SK-N-SH (cell line): ENCODE results near the gene C1QL1. TPM values are rescaled to one million over a fixed set of nuclear protein-coding genes. Genes with fewer than 3 reads are reported as not detected.

Source experiments
- CTCF ChIA-PET: fragments of 300-600, 350-600 bp; formaldehyde crosslinking; extraction: SDS; loops from one replicate; lab custom pipeline; 2021; lab: Yijun Ruan, JAX
- POLR2A ChIA-PET: fragments of 350-600 bp; sonication (Branson Sonifier 250); formaldehyde crosslinking; extraction: SDS; loops from one replicate; lab custom pipeline; 2020; ENCODE audit warnings: antibody characterized with exemption, inconsistent platforms; lab: Yijun Ruan, JAX
- DNase-seq: peaks from one replicate; pipeline ENCODE4 v3.0.0; 2012
- H2AFZ ChIP-seq: fragments of 200-600 bp; sonication (generic); 2 replicates; pipeline ENCODE4 v1.8.1; 2016; ENCODE audit warnings: antibody characterized with exemption, mild to moderate bottlenecking, low read depth
- H3F3A ChIP-seq: fragments of 200-600 bp; sonication (generic); replicated peaks from 2 replicates; pipeline ENCODE3; 2016; ENCODE audit warnings: antibody characterized with exemption, mild to moderate bottlenecking; ENCODE audit not compliant: insufficient read depth
- H3K27ac ChIP-seq, 2 experiments: fragments of 200-500 bp in 1 of 2; fragments of 200-600 bp in 1 of 2; sonication (Bioruptor generic) in 1 of 2; sonication (generic), shearing (Covaris generic) in 1 of 2; 2 replicates each; pipeline versions ENCODE4 v1.5.1 to v1.6.1; 2014 to 2016; ENCODE audit warnings: low read depth in 2 of 2, inconsistent platforms in 1 of 2, low read length in 1 of 2, mild to moderate bottlenecking in 1 of 2, mixed read lengths in 1 of 2
- H3K27me3 ChIP-seq: fragments of 200-600 bp; sonication (generic), shearing (Covaris generic); 2 replicates; pipeline ENCODE4 v1.6.1; 2016; ENCODE audit warnings: mixed run types; ENCODE audit not compliant: insufficient read depth
- H3K36me3 ChIP-seq, 2 experiments: fragments of 200-500 bp in 1 of 2; fragments of 200-600 bp in 1 of 2; sonication (Bioruptor generic) in 1 of 2; sonication (generic) in 1 of 2; replicated peaks in 1 of 2; 2 replicates each; pipeline versions ENCODE3 to v1.5.1; 2014 to 2016; ENCODE audit warnings: low read length in 1 of 2, mild to moderate bottlenecking in 1 of 2; ENCODE audit not compliant: insufficient read depth in 2 of 2, control insufficient read depth in 1 of 2
- H3K4me1 ChIP-seq, 2 experiments: fragments of 200-500 bp in 1 of 2; fragments of 200-600 bp in 1 of 2; sonication (Bioruptor generic) in 1 of 2; sonication (generic), shearing (Covaris generic) in 1 of 2; 2 replicates each; pipeline versions ENCODE4 v1.5.1 to v1.6.1; 2014 to 2016; ENCODE audit warnings: low read depth in 1 of 2, low read length in 1 of 2, mixed run types in 1 of 2; ENCODE audit not compliant: insufficient read depth in 2 of 2, control insufficient read depth in 1 of 2
- H3K4me2 ChIP-seq: fragments of 200-600 bp; sonication (generic), shearing (Covaris generic); 2 replicates; pipeline ENCODE4 v1.6.1; 2017; ENCODE audit warnings: mixed run types
- H3K4me3 ChIP-seq, 2 experiments: fragments of 200-500 bp in 1 of 2; fragments of 200-600 bp in 1 of 2; sonication (Bioruptor generic) in 1 of 2; sonication (generic), shearing (Covaris generic) in 1 of 2; 2 replicates each; pipeline versions ENCODE4 v1.5.1 to v1.8.1; 2014 to 2016; ENCODE audit warnings: low read depth in 2 of 2, inconsistent platforms in 1 of 2, low read length in 1 of 2, mild to moderate bottlenecking in 1 of 2, mixed read lengths in 1 of 2, moderate library complexity in 1 of 2
- H3K79me2 ChIP-seq: fragments of 200-600 bp; sonication (generic); 2 replicates; pipeline ENCODE4 v1.8.1; 2017; ENCODE audit warnings: mild to moderate bottlenecking; ENCODE audit not compliant: insufficient read depth
- H3K9ac ChIP-seq: fragments of 200-600 bp; sonication (generic); 2 replicates; pipeline ENCODE4 v1.6.1; 2017; ENCODE audit warnings: mixed run types
- H3K9me2 ChIP-seq: fragments of 200-600 bp; sonication (generic); 2 replicates; pipeline ENCODE4 v1.6.1; 2017; ENCODE audit warnings: mixed run types
- H3K9me3 ChIP-seq: fragments of 200-600 bp; sonication (generic); 2 replicates; pipeline ENCODE4 v1.6.1; 2017; ENCODE audit warnings: mixed run types, mild to moderate bottlenecking, moderate library complexity
- H4K20me1 ChIP-seq: fragments of 200-600 bp; sonication (generic); 2 replicates; pipeline ENCODE4 v1.6.1; 2017; ENCODE audit warnings: mild to moderate bottlenecking, mixed run types; ENCODE audit not compliant: insufficient read depth
- ELF1 ChIP-seq: IDR thresholded peaks from 2 replicates; pipeline ENCODE4 v1.4.0; 2012
- GABPA ChIP-seq: IDR thresholded peaks from 2 replicates; pipeline ENCODE4 v1.4.0; 2012; ENCODE audit warnings: low read depth, mild to moderate bottlenecking
- GATA2 ChIP-seq: sonication (generic); formaldehyde crosslinking; IDR thresholded peaks from 2 replicates; pipeline ENCODE4 v1.5.0; 2020; ENCODE audit warnings: mild to moderate bottlenecking, missing genetic modification reagents
- MAX ChIP-seq: IDR thresholded peaks from 2 replicates; pipeline ENCODE4 v1.4.0; 2012; ENCODE audit warnings: low read depth
- NFIC ChIP-seq: IDR thresholded peaks from 2 replicates; pipeline ENCODE4 v1.4.0; 2012; ENCODE audit warnings: borderline replicate concordance
- RCOR1 ChIP-seq: fragments of 150-350 bp; IDR thresholded peaks from 2 replicates; pipeline ENCODE4 v1.6.1; 2017; ENCODE audit warnings: antibody characterized with exemption, low read length
- REST ChIP-seq: IDR thresholded peaks from 2 replicates; pipeline ENCODE4 v1.6.1; 2012; ENCODE audit warnings: mild to moderate bottlenecking, low read depth, low read length, moderate library complexity
- RFX5 ChIP-seq: IDR thresholded peaks from 2 replicates; pipeline ENCODE4 v1.6.1; 2012; ENCODE audit warnings: mild to moderate bottlenecking, improper control_type of control experiment, low read length
- SIN3A ChIP-seq: IDR thresholded peaks from 2 replicates; pipeline ENCODE4 v1.6.1; 2012; ENCODE audit warnings: low read depth, mild to moderate bottlenecking, low read length, moderate library complexity, borderline replicate concordance
- TAF1 ChIP-seq: IDR thresholded peaks from 2 replicates; pipeline ENCODE4 v1.6.1; 2012; ENCODE audit warnings: low read depth, mild to moderate bottlenecking, low read length, moderate library complexity, borderline replicate concordance
- TCF12 ChIP-seq: IDR thresholded peaks from 2 replicates; pipeline ENCODE4 v1.4.0; 2012
- TEAD4 ChIP-seq: IDR thresholded peaks from 2 replicates; pipeline ENCODE4 v1.4.0; 2012; ENCODE audit warnings: mild to moderate bottlenecking, borderline replicate concordance; ENCODE audit not compliant: insufficient read depth
- USF1 ChIP-seq: IDR thresholded peaks from 2 replicates; pipeline ENCODE4 v1.4.0; 2012; ENCODE audit warnings: low read depth, borderline replicate concordance
- USF2 ChIP-seq: fragments of 150-350 bp; IDR thresholded peaks from 2 replicates; pipeline ENCODE4 v1.6.1; 2017; ENCODE audit warnings: antibody characterized with exemption, low read length, low read depth, borderline replicate concordance
- ZBTB33 ChIP-seq: IDR thresholded peaks from 2 replicates; pipeline ENCODE4 v1.4.0; 2012; ENCODE audit warnings: low read depth, borderline replicate concordance
- WGBS: methylation state at CpG from one replicate; pipeline ENCODE4 v1.1.6; 2017; ENCODE audit warnings: low lambda C conversion rate; 5-methylcytosine and 5-hydroxymethylcytosine counted together
- polyA plus RNA-seq, 3 experiments: library from polyadenylated mRNA; depleted of rRNA; stranded (reverse); fragments of >200 nt; gene quantifications; 2 replicates each; pipeline ENCODE4 v1.2.3, GENCODE V29; 2012

C1QL1 gene
- polyA plus RNA-seq, 1 of the 3 experiments (the other 2 are of a cell fraction), result 11.9 TPM

- TF ChIP-seq TEAD4, result no peak
- no peak for TF ChIP-seq RFX5
These were observed 24.3 kb upstream of the C1QL1 start (continued) for GRCh38 chr17:44992242-44992939.

- no peaks in the 10 kb centered on the region for H3F3A ChIP-seq
- no peak for DNase-seq
These were observed 22.9 kb upstream of the C1QL1 start for GRCh38 chr17:44990994-44991393.

More at GRCh38 chr17:44990994-44991393, 22.9 kb upstream of the C1QL1 start:
- ChIA-PET POLR2A (interaction anchor here (1.2 to 1.3 kb wide), 2 partner anchors 9 to 28 kb away, joined by 3 to 5 read pairs; no protein-coding TSS in a partner anchor), CTCF (interaction anchor here (1.3 to 2.5 kb wide), 5 partner anchors 13 to 112 kb away, joined by 3 to 12 read pairs (median 4); no protein-coding TSS in a partner anchor)
- H3K36me3 ChIP-seq, result no peaks in the 10 kb centered on the region
- no peak overlapping the region for H3K27ac ChIP-seq
- H3K4me1 ChIP-seq, result no peaks in the 10 kb centered on the region
- no peak overlapping the region for H2AFZ ChIP-seq
- H4K20me1 ChIP-seq, result no peaks in the 10 kb centered on the region
- H3K4me2 ChIP-seq, result no peak overlapping the region
- H3K79me2 ChIP-seq, result no peaks in the 10 kb centered on the region
- no peaks in the 10 kb centered on the region for H3K27me3 ChIP-seq
- no peak overlapping the region for H3K9ac ChIP-seq
- no peaks in the 10 kb centered on the region for H3K9me2 ChIP-seq
- TF ChIP-seq MAX (no peak), GABPA (no peak), GATA2 (CRISPR knock-in tag) (no peak), RCOR1 (no peak), REST (no peak), SIN3A (no peak), USF2 (no peak), TCF12 (no peak), TAF1 (no peak), NFIC (no peak), ELF1 (no peak), USF1 (no peak), TEAD4 (no peak), ZBTB33 (no peak)
- WGBS, result 75% methylated on average over 10 of the region's 10 CpGs
- no peaks in the 10 kb centered on the region for H3K9me3 ChIP-seq
- H3K4me3 ChIP-seq, result no peak overlapping the region
